ENCODE results near the gene AGBL1.

The AGBL1 gene

GRCh38 chr15:86663304-86663703, 583.6 kb downstream of the AGBL1 start:
- Histone ChIP-seq H3K27ac (no peak overlapping the region), H3K27me3 (no peaks in the 10 kb centered on the region), H3K4me3 (ENCODE audit: low read depth in 1 of 2, low read length in 1 of 2) (no peak overlapping the region), H3K9me3 (no peaks in the 10 kb centered on the region), H3K4me1 (ENCODE audit: control insufficient read depth in 1 of 2, insufficient read depth in 1 of 2, low read depth in 1 of 2, low read length in 1 of 2) (no peaks in the 10 kb centered on the region), H3K36me3 (no peaks in the 10 kb centered on the region)
- TF ChIP-seq CTCF (IDR thresholded peaks at IDR 0.05) = no peak

- H3K36me3 ChIP-seq = no peaks in the 10 kb centered on the region
- H3K27me3 ChIP-seq = no peaks in the 10 kb centered on the region
- H3K27ac ChIP-seq = no peak overlapping the region
- H3K4me1 ChIP-seq (ENCODE audit: control insufficient read depth in 1 of 2, insufficient read depth in 1 of 2, low read depth in 1 of 2, low read length in 1 of 2) = no peaks in the 10 kb centered on the region
- no peak for TF ChIP-seq CTCF (IDR thresholded peaks at IDR 0.05)
- no peaks in the 10 kb centered on the region for H3K9me3 ChIP-seq
- no peak overlapping the region for H3K4me3 ChIP-seq (ENCODE audit: low read depth in 1 of 2, low read length in 1 of 2)
These were observed 584.3 kb downstream of the AGBL1 start for GRCh38 chr15:86663979-86664378.

GRCh38 chr15:86664581-86664980, 584.9 kb downstream of the AGBL1 start:
- no peak overlapping the region for H3K4me3 ChIP-seq (ENCODE audit: low read depth in 1 of 2, low read length in 1 of 2)
- H3K9me3 ChIP-seq = no peaks in the 10 kb centered on the region
- no peaks in the 10 kb centered on the region for H3K27me3 ChIP-seq
- TF ChIP-seq CTCF (IDR thresholded peaks at IDR 0.05) = no peak
- no peaks in the 10 kb centered on the region for H3K4me1 ChIP-seq (ENCODE audit: control insufficient read depth in 1 of 2, insufficient read depth in 1 of 2, low read depth in 1 of 2, low read length in 1 of 2)
- H3K27ac ChIP-seq = no peak overlapping the region
- H3K36me3 ChIP-seq = no peaks in the 10 kb centered on the region

- Histone ChIP-seq H3K27me3 (no peaks in the 10 kb centered on the region), H3K36me3 (no peaks in the 10 kb centered on the region), H3K4me3 (ENCODE audit: low read depth in 1 of 2, low read length in 1 of 2) (no peak overlapping the region), H3K9me3 (no peaks in the 10 kb centered on the region), H3K4me1 (ENCODE audit: control insufficient read depth in 1 of 2, insufficient read depth in 1 of 2, low read depth in 1 of 2, low read length in 1 of 2) (no peaks in the 10 kb centered on the region), H3K27ac (no peak overlapping the region)
- TF ChIP-seq CTCF (IDR thresholded peaks at IDR 0.05) = no peak
These were observed 596.3 kb downstream of the AGBL1 start for GRCh38 chr15:86676002-86676401.

- Histone ChIP-seq H3K36me3 (no peaks in the 10 kb centered on the region), H3K27me3 (no peaks in the 10 kb centered on the region), H3K4me1 (ENCODE audit: control insufficient read depth in 1 of 2, insufficient read depth in 1 of 2, low read depth in 1 of 2, low read length in 1 of 2) (no peaks in the 10 kb centered on the region), H3K9me3 (no peaks in the 10 kb centered on the region), H3K4me3 (ENCODE audit: low read depth in 1 of 2, low read length in 1 of 2) (no peak overlapping the region), H3K27ac (no peak overlapping the region)
- no peak for TF ChIP-seq CTCF (IDR thresholded peaks at IDR 0.05)
These were observed 597.6 kb downstream of the AGBL1 start for GRCh38 chr15:86677278-86677677.

GRCh38 chr15:86685263-86685662, 605.6 kb downstream of the AGBL1 start:
- TF ChIP-seq CTCF (IDR thresholded peaks at IDR 0.05) = no peak
- H3K36me3 ChIP-seq = no peaks in the 10 kb centered on the region
- no peaks in the 10 kb centered on the region for H3K4me1 ChIP-seq (ENCODE audit: control insufficient read depth in 1 of 2, insufficient read depth in 1 of 2, low read depth in 1 of 2, low read length in 1 of 2)
- no peak overlapping the region for H3K4me3 ChIP-seq (ENCODE audit: low read depth in 1 of 2, low read length in 1 of 2)
- H3K27ac ChIP-seq = no peak overlapping the region
- H3K27me3 ChIP-seq = no peaks in the 10 kb centered on the region
- no peaks in the 10 kb centered on the region for H3K9me3 ChIP-seq
